Measurements from ENCODE around the gene POFUT2. TPM values are rescaled to one million over a fixed set of nuclear protein-coding genes. Genes with fewer than 3 reads are reported as not detected.
"Not testable (repeated sequence)": the region's sequence is repeated elsewhere in the genome, so short reads cannot be mapped to it uniquely, and the experiment has no call there.

The POFUT2 gene
- total RNA-seq, 4 donors from 2014 or later, result 19.5 to 66.3 (median 35.1) TPM

- H3K9me3 ChIP-seq, result no peaks in the 10 kb centered on the region
- no peak for DNase-seq (ENCODE audit: low spot score in 2 of 2)
- H3K36me3 ChIP-seq, result no peaks in the 10 kb centered on the region
- 45 to 56% methylated on average over 14 to 16 of the region's 17 CpGs for WGBS, 2 donors
- peak in 1 of 2 donors; percentile 72 for TF ChIP-seq EP300 (IDR thresholded peaks at IDR 0.05)
- TF ChIP-seq, protein P1, sequence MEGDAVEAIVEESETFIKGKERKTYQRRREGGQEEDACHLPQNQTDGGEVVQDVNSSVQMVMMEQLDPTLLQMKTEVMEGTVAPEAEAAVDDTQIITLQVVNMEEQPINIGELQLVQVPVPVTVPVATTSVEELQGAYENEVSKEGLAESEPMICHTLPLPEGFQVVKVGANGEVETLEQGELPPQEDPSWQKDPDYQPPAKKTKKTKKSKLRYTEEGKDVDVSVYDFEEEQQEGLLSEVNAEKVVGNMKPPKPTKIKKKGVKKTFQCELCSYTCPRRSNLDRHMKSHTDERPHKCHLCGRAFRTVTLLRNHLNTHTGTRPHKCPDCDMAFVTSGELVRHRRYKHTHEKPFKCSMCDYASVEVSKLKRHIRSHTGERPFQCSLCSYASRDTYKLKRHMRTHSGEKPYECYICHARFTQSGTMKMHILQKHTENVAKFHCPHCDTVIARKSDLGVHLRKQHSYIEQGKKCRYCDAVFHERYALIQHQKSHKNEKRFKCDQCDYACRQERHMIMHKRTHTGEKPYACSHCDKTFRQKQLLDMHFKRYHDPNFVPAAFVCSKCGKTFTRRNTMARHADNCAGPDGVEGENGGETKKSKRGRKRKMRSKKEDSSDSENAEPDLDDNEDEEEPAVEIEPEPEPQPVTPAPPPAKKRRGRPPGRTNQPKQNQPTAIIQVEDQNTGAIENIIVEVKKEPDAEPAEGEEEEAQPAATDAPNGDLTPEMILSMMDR (IDR thresholded peaks at IDR 0.05), result no peak
- peak overlapping the region in 3 of 4 donors; percentile 63 to 84 (median 80) for H3K27ac ChIP-seq
- H3K4me1 ChIP-seq, result peaks cover 0 to 63% (median 35%) of the 10 kb centered on the region in 4 donors
- no peak overlapping the region for H3K4me3 ChIP-seq
- H3K27me3 ChIP-seq, result no peaks in the 10 kb centered on the region
Observed at GRCh38 chr21:45317398-45318145, 29.9 kb upstream of the POFUT2 start.

- WGBS, 2 donors, result 53 to 64% methylated on average over 10 to 11 of the region's 16 CpGs
- Histone ChIP-seq H3K9me3 (no peaks in the 10 kb centered on the region), H3K36me3 (no peaks in the 10 kb centered on the region), H3K4me1 (peaks cover 0 to 57% (median 33%) of the 10 kb centered on the region in 4 donors), H3K27ac (peak overlapping the region in 3 of 4 donors; percentile 10 to 84 (median 80)), H3K4me3 (no peak overlapping the region), H3K27me3 (no peaks in the 10 kb centered on the region)
- TF ChIP-seq EP300 (IDR thresholded peaks at IDR 0.05) (no peak), POLR2A (IDR thresholded peaks at IDR 0.05) (no peak)
- TF ChIP-seq, protein P1 (IDR thresholded peaks at IDR 0.05), result no peak
- no peak for DNase-seq (ENCODE audit: low spot score in 2 of 2)
Observed at GRCh38 chr21:45316871-45317397, 29.2 kb upstream of the POFUT2 start.

DNA sequence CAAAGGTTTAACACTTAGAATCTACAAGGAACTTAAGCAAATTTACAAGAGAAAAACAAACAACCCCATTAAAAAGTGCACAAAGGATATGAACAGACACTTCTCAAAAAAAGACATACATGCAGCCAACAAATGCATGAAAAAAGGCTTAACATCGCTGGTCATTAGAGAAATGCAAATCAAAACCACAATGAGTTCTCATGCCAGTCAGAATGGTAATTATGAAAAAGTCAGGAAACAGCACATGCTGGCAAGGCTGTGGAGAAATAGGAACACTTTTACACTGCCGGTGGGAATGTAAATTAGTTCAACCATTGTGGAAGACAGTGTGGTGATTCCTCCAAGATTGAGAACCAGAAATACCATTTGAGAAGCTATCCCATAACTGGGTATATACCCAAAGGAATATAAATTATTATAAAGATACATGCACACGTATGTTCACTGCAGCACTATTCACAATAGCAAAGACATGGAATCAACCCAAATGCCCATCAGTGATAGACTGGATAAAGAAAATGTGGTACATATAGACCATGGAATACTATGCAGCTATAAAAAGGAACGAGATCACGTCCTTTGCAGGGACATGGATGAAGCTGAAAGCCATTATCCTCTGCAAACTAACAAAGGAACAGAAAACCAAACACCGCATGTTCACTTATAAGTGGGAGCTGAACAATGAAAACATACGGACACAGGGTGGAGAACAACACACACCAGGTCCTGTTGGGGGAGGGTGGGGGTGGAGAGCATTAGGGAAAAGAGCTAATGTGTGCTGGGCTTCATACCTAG lies 28.2 kb upstream of the POFUT2 start:
- H3K27me3 ChIP-seq; DNase-seq (ENCODE audit: low spot score in 2 of 2): not testable (repeated sequence)
- WGBS, 2 donors, result 49 to 51% methylated on average over 7 of the region's 7 CpGs

DNA sequence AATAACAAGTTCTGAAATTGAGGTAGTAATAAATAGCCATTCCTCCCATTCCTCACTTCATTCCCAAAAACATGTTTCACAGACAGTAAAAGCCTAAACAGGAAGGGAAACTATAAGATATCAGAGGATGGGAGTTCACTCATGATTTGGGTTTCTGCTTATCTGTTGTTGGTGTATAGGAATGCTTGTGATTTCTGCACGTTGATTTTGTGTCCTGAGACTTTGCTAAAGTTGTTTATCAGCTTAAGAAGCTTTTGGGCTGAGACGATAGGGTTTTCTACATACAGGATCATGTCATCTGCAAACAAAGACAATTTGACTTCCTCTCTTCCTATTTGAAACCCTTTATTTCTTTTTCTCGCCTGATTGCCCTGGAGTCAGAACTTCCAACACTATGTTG lies 26.0 kb upstream of the POFUT2 start:
- Histone ChIP-seq H3K36me3 (no peaks in the 10 kb centered on the region), H3K27ac (no peak overlapping the region), H3K27me3 (no peaks in the 10 kb centered on the region), H3K4me1 (peaks cover 0 to 41% (median 24%) of the 10 kb centered on the region in 4 donors), H3K9me3 (no peaks in the 10 kb centered on the region), H3K4me3 (no peak overlapping the region)
- 74 to 84% methylated on average over 3 of the region's 3 CpGs for WGBS, 2 donors
- TF ChIP-seq EP300 (IDR thresholded peaks at IDR 0.05) (no peak), POLR2A (IDR thresholded peaks at IDR 0.05) (no peak)
- TF ChIP-seq, protein P1 (IDR thresholded peaks at IDR 0.05), result no peak
- DNase-seq (ENCODE audit: low spot score in 2 of 2), result no peak

More for the DNA sequence above, 28.2 kb upstream of the POFUT2 start:
- peaks cover 0 to 47% (median 29%) of the 10 kb centered on the region in 4 donors for H3K4me1 ChIP-seq
- H3K27ac ChIP-seq, H3K4me3 ChIP-seq, H3K36me3 ChIP-seq, H3K9me3 ChIP-seq: not testable (repeated sequence)

DNA sequence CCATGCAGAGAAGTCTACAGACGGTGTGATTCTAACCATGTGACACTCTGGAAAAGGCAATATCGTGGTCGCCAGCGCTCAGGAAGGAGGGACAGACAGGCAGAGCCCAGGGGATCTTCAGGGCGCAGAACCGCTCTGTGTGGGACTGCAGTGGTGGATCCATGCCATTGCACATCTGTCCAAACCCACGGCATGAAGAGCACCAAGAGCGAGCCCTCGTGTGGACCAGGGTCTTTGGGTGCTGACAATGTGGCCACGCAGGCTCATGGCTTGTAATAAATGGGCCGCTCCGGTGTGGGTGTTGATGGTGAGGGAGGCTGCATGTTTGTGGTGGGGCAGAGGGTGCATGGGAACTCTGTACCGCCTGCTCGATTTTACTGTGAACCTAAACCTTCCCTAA lies 25.3 kb upstream of the POFUT2 start:
- no peak overlapping the region for H3K27ac ChIP-seq
- peaks cover 0 to 41% (median 24%) of the 10 kb centered on the region in 4 donors for H3K4me1 ChIP-seq
- H3K36me3 ChIP-seq, result no peaks in the 10 kb centered on the region
- H3K9me3 ChIP-seq, result no peaks in the 10 kb centered on the region
- WGBS, 2 donors, result 85 to 92% methylated on average over 14 of the region's 14 CpGs
- TF ChIP-seq POLR2A (IDR thresholded peaks at IDR 0.05) (no peak), EP300 (IDR thresholded peaks at IDR 0.05) (no peak)
- TF ChIP-seq, protein P1 (IDR thresholded peaks at IDR 0.05), result no peak
- no peak overlapping the region for H3K4me3 ChIP-seq
- no peaks in the 10 kb centered on the region for H3K27me3 ChIP-seq
- no peak for DNase-seq (ENCODE audit: low spot score in 2 of 2)
